ENCODE results near the gene PRM3.

PRM3 gene

GRCh38 chr16:11272921-11273720 is at the start of gene PRM3:
TSS of gene PRM3 (minus strand) at chr16:11273629. CDS start at chr16:11273595, 34 bp downstream.
- Mint-ChIP-seq H3K36me3 (no peaks in the 10 kb centered on the region), H3K27ac (no peak within 1 kb of the TSS), H3K9me3 (ENCODE audit: low read depth) (no peaks in the 10 kb centered on the region), H3K4me3 (no peak within 1 kb of the TSS), H3K4me1 (ENCODE audit: low read depth) (no peaks in the 10 kb centered on the region), H3K27me3 (no peaks in the 10 kb centered on the region)

- Mint-ChIP-seq H3K9me3 (ENCODE audit: low read depth) (no peaks in the 10 kb centered on the region), H3K27me3 (no peaks in the 10 kb centered on the region), H3K4me3 (no peak overlapping the region), H3K4me1 (ENCODE audit: low read depth) (peaks cover 23% of the 10 kb centered on the region), H3K27ac (no peak overlapping the region), H3K36me3 (no peaks in the 10 kb centered on the region)
Measured at GRCh38 chr16:11322823-11323222, 49.4 kb upstream of the PRM3 start.

GRCh38 chr16:11321662-11322061 is 48.2 kb upstream of the PRM3 start:
- Mint-ChIP-seq H3K9me3 (ENCODE audit: low read depth) (no peaks in the 10 kb centered on the region), H3K4me1 (ENCODE audit: low read depth) (peaks cover 13% of the 10 kb centered on the region), H3K27ac (no peak overlapping the region), H3K36me3 (no peaks in the 10 kb centered on the region), H3K4me3 (no peak overlapping the region), H3K27me3 (no peaks in the 10 kb centered on the region)

GRCh38 chr16:11320170-11320569 is 46.7 kb upstream of the PRM3 start:
- H3K9me3 Mint-ChIP-seq (ENCODE audit: low read depth) = no peaks in the 10 kb centered on the region
- H3K27me3 Mint-ChIP-seq = no peaks in the 10 kb centered on the region
- H3K4me3 Mint-ChIP-seq = no peak overlapping the region
- H3K4me1 Mint-ChIP-seq (ENCODE audit: low read depth) = peaks cover 4% of the 10 kb centered on the region
- no peak overlapping the region for H3K27ac Mint-ChIP-seq
- no peaks in the 10 kb centered on the region for H3K36me3 Mint-ChIP-seq

GRCh38 chr16:11319529-11320146 is 46.2 kb upstream of the PRM3 start:
- no peak overlapping the region for H3K27ac Mint-ChIP-seq
- no peaks in the 10 kb centered on the region for H3K9me3 Mint-ChIP-seq (ENCODE audit: low read depth)
- no peaks in the 10 kb centered on the region for H3K36me3 Mint-ChIP-seq
- H3K4me1 Mint-ChIP-seq (ENCODE audit: low read depth) = no peaks in the 10 kb centered on the region
- no peaks in the 10 kb centered on the region for H3K27me3 Mint-ChIP-seq
- H3K4me3 Mint-ChIP-seq = no peak overlapping the region

GRCh38 chr16:11318817-11319216 is 45.4 kb upstream of the PRM3 start:
- Mint-ChIP-seq H3K27me3 (no peaks in the 10 kb centered on the region), H3K27ac (no peak overlapping the region), H3K9me3 (ENCODE audit: low read depth) (no peaks in the 10 kb centered on the region), H3K4me3 (no peak overlapping the region), H3K36me3 (no peaks in the 10 kb centered on the region), H3K4me1 (ENCODE audit: low read depth) (peaks cover 1% of the 10 kb centered on the region)

GRCh38 chr16:11316331-11317015 is 43.0 kb upstream of the PRM3 start:
- Mint-ChIP-seq H3K4me3 (no peak overlapping the region), H3K4me1 (ENCODE audit: low read depth) (peaks cover 23% of the 10 kb centered on the region), H3K36me3 (no peaks in the 10 kb centered on the region), H3K27me3 (no peaks in the 10 kb centered on the region), H3K27ac (no peak overlapping the region), H3K9me3 (ENCODE audit: low read depth) (no peaks in the 10 kb centered on the region)

GRCh38 chr16:11315510-11315909 is 42.1 kb upstream of the PRM3 start:
- Mint-ChIP-seq H3K27me3 (no peaks in the 10 kb centered on the region), H3K4me3 (no peak overlapping the region), H3K4me1 (ENCODE audit: low read depth) (peaks cover 32% of the 10 kb centered on the region), H3K27ac (no peak overlapping the region), H3K9me3 (ENCODE audit: low read depth) (no peaks in the 10 kb centered on the region), H3K36me3 (no peaks in the 10 kb centered on the region)

- H3K4me3 Mint-ChIP-seq = no peak overlapping the region
- no peaks in the 10 kb centered on the region for H3K36me3 Mint-ChIP-seq
- peaks cover 39% of the 10 kb centered on the region for H3K4me1 Mint-ChIP-seq (ENCODE audit: low read depth)
- no peak overlapping the region for H3K27ac Mint-ChIP-seq
- H3K27me3 Mint-ChIP-seq = no peaks in the 10 kb centered on the region
- no peaks in the 10 kb centered on the region for H3K9me3 Mint-ChIP-seq (ENCODE audit: low read depth)
Measured at GRCh38 chr16:11314309-11314894, 41.0 kb upstream of the PRM3 start.

GRCh38 chr16:11313493-11314308 is 40.3 kb upstream of the PRM3 start:
- H3K27me3 Mint-ChIP-seq = no peaks in the 10 kb centered on the region
- peaks cover 41% of the 10 kb centered on the region for H3K4me1 Mint-ChIP-seq (ENCODE audit: low read depth)
- no peak overlapping the region for H3K4me3 Mint-ChIP-seq
- no peak overlapping the region for H3K27ac Mint-ChIP-seq
- H3K9me3 Mint-ChIP-seq (ENCODE audit: low read depth) = no peaks in the 10 kb centered on the region
- no peaks in the 10 kb centered on the region for H3K36me3 Mint-ChIP-seq

- Mint-ChIP-seq H3K36me3 (no peaks in the 10 kb centered on the region), H3K9me3 (ENCODE audit: low read depth) (no peaks in the 10 kb centered on the region), H3K4me3 (no peak overlapping the region), H3K27me3 (no peaks in the 10 kb centered on the region), H3K4me1 (ENCODE audit: low read depth) (peaks cover 45% of the 10 kb centered on the region), H3K27ac (peak overlapping the region; percentile 50)
Measured at GRCh38 chr16:11312718-11313492, 39.5 kb upstream of the PRM3 start.

GRCh38 chr16:11310997-11311561 is 37.6 kb upstream of the PRM3 start:
- Mint-ChIP-seq H3K4me3 (peak overlapping the region; percentile 69), H3K9me3 (ENCODE audit: low read depth) (no peaks in the 10 kb centered on the region), H3K4me1 (ENCODE audit: low read depth) (peaks cover 48% of the 10 kb centered on the region), H3K27ac (peak overlapping the region; percentile 76), H3K36me3 (no peaks in the 10 kb centered on the region), H3K27me3 (no peaks in the 10 kb centered on the region)

GRCh38 chr16:11310634-11310977 is 37.2 kb upstream of the PRM3 start:
- Mint-ChIP-seq H3K4me3 (no peak overlapping the region), H3K27ac (peak overlapping the region; percentile 76), H3K4me1 (ENCODE audit: low read depth) (peaks cover 48% of the 10 kb centered on the region), H3K36me3 (no peaks in the 10 kb centered on the region), H3K27me3 (no peaks in the 10 kb centered on the region), H3K9me3 (ENCODE audit: low read depth) (no peaks in the 10 kb centered on the region)

All from activated naive CD8-positive, alpha-beta T cell (primary cell).